ENCODE measurements around the gene EEF1B2. TPM values are rescaled to one million over a fixed set of nuclear protein-coding genes. Genes with fewer than 3 reads are reported as not detected.
A peak's percentile ranks its signal among the peaks of the same experiment; 100 is the strongest.
"Not testable (repeated sequence)": the region's sequence is repeated elsewhere in the genome, so short reads cannot be mapped to it uniquely, and the experiment has no call there.

EEF1B2 gene
- total and polyA plus RNA-seq, 12 donors = 298 to 838 (median 419) TPM

DNA sequence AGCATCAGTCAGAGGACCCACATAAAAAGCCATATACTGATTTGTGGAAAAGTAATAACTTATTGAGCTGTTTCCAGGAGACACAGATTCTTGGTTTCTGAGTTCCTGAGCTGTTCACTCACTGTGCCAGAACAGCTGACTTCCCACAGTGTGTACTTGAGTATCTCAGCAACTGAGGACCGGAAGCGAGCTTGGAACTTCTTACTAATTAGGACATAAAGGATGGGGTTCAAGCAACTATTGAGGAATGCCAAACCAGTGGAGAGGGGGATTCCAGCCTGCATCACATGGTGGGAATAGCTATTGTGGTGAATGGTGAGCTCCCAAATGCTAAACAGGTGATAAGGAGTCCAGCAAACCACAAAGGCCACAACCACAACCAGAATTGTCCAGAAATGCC lies 16.4 kb downstream of the EEF1B2 start:
- 86 to 95% (median 89%) methylated on average over 2 of the region's 2 CpGs for WGBS, 4 donors
- H3K4me1 ChIP-seq (replicated peaks in 1 of 2) = no peaks in the 10 kb centered on the region
- peak overlapping the region in 1 of 5 donors; percentile 58 for H3K27ac ChIP-seq
- no peaks in the 10 kb centered on the region for H3K9me3 ChIP-seq (replicated peaks in 1 of 3)
- H3K27me3 ChIP-seq = no peaks in the 10 kb centered on the region
- H3K4me3 ChIP-seq = no peak overlapping the region
- TF ChIP-seq, protein P1, sequence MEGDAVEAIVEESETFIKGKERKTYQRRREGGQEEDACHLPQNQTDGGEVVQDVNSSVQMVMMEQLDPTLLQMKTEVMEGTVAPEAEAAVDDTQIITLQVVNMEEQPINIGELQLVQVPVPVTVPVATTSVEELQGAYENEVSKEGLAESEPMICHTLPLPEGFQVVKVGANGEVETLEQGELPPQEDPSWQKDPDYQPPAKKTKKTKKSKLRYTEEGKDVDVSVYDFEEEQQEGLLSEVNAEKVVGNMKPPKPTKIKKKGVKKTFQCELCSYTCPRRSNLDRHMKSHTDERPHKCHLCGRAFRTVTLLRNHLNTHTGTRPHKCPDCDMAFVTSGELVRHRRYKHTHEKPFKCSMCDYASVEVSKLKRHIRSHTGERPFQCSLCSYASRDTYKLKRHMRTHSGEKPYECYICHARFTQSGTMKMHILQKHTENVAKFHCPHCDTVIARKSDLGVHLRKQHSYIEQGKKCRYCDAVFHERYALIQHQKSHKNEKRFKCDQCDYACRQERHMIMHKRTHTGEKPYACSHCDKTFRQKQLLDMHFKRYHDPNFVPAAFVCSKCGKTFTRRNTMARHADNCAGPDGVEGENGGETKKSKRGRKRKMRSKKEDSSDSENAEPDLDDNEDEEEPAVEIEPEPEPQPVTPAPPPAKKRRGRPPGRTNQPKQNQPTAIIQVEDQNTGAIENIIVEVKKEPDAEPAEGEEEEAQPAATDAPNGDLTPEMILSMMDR (IDR thresholded peaks at IDR 0.05) = no peak
- no peak for TF ChIP-seq POLR2A (IDR thresholded peaks at IDR 0.05)
- H3K36me3 ChIP-seq (replicated peaks in 1 of 2) = no peaks in the 10 kb centered on the region
- DNase-seq = no peak
- intact Hi-C loops (cut with DNase I) = loop anchor here in 1 of 2 donors (5.0 kb wide), 1 partner anchor 81 kb away; no protein-coding TSS in a partner anchor

DNA sequence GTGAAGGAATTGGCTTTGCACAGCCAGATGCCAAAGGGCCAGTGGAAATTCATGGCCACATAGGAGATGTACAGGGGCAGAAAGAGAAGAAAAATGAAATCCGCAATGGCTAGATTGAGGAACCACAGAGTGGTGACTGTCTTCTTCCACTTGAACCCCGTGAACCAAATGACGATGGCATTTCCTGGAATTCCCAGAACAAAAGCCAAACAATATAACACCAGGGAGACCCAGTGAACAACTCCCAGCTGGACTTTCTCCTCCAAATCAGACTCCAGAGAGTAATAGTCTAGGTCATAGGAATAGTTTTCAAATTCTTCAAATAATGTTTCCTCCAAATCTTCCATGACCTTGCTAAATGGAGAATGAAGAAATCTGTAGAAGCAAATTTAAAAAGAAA lies 17.2 kb downstream of the EEF1B2 start:
- DNase-seq = no peak
- Histone ChIP-seq H3K27me3 (no peaks in the 10 kb centered on the region), H3K4me3 (no peak overlapping the region), H3K36me3 (replicated peaks in 1 of 2) (no peaks in the 10 kb centered on the region), H3K9me3 (replicated peaks in 1 of 3) (no peaks in the 10 kb centered on the region), H3K4me1 (replicated peaks in 1 of 2) (no peaks in the 10 kb centered on the region), H3K27ac (peak overlapping the region in 1 of 5 donors; percentile 58)
- 44 to 73% (median 63%) methylated on average over 3 of the region's 3 CpGs for WGBS, 4 donors
- no peak for TF ChIP-seq POLR2A (IDR thresholded peaks at IDR 0.05)
- TF ChIP-seq, protein P1 (IDR thresholded peaks at IDR 0.05) = no peak
- intact Hi-C loops (cut with DNase I) = loop anchor here in 1 of 2 donors (5.0 kb wide), 1 partner anchor 80 kb away; no protein-coding TSS in a partner anchor

DNA sequence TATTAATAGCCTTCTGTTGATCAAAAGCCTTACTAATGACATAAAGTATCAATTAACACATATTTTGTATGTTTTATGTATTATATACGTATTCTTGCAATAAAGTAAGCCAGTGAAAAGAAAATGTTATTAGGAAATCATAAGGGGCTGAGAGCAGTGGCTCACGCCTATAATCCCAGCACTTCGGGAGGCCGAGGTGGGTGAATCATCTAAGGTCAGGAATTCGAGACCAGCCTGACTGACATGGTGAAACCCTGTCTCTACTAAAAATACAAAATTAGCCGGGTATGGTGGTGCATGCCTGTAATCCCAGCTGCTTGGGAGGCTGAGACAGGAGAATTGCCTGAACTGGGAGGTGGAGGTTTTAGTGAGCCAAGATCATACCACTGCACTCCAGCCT lies 21.8 kb downstream of the EEF1B2 start:
- H3K4me3 ChIP-seq; H3K27me3 ChIP-seq; intact Hi-C loops (cut with DNase I); H3K27ac ChIP-seq; H3K4me1 ChIP-seq (replicated peaks in 1 of 2); H3K9me3 ChIP-seq (replicated peaks in 1 of 3); H3K36me3 ChIP-seq (replicated peaks in 1 of 2); DNase-seq: not testable (repeated sequence)
- WGBS, 4 donors = 79 to 86% (median 82%) methylated on average over 6 of the region's 6 CpGs

- no peak for DNase-seq
- intact Hi-C loops (cut with DNase I) = no loop called here
- H3K4me3 ChIP-seq = no peak overlapping the region
- H3K9me3 ChIP-seq (replicated peaks in 1 of 3) = no peaks in the 10 kb centered on the region
- no peak overlapping the region for H3K27ac ChIP-seq
- no peak for TF ChIP-seq POLR2A (IDR thresholded peaks at IDR 0.05)
- TF ChIP-seq, protein P1 (IDR thresholded peaks at IDR 0.05) = no peak
- no peaks in the 10 kb centered on the region for H3K36me3 ChIP-seq (replicated peaks in 1 of 2)
- H3K27me3 ChIP-seq = no peaks in the 10 kb centered on the region
- H3K4me1 ChIP-seq (replicated peaks in 1 of 2) = no peaks in the 10 kb centered on the region
- WGBS, 4 donors = 74 to 85% (median 78%) methylated on average over 3 of the region's 3 CpGs
These were observed 30.0 kb downstream of the EEF1B2 start for GRCh38 chr2:206189691-206190090.

GRCh38 chr2:206190111-206190510 lies 30.4 kb downstream of the EEF1B2 start:
- Histone ChIP-seq H3K9me3 (replicated peaks in 1 of 3) (no peaks in the 10 kb centered on the region), H3K27me3 (no peaks in the 10 kb centered on the region), H3K4me3 (no peak overlapping the region), H3K27ac (no peak overlapping the region), H3K36me3 (replicated peaks in 1 of 2) (no peaks in the 10 kb centered on the region), H3K4me1 (replicated peaks in 1 of 2) (no peaks in the 10 kb centered on the region)
- DNase-seq = no peak
- TF ChIP-seq POLR2A (IDR thresholded peaks at IDR 0.05) = no peak
- TF ChIP-seq, protein P1 (IDR thresholded peaks at IDR 0.05) = no peak
- intact Hi-C loops (cut with DNase I) = no loop called here
- WGBS, 4 donors = 79 to 88% (median 84%) methylated on average over 2 of the region's 2 CpGs

All from adrenal gland (tissue), 12 donors.